IPS-NIHi7 (cell line): ENCODE results near the gene WDR82.
A peak's percentile ranks its signal among the peaks of the same experiment; 100 is the strongest.

Experiments
- DNase-seq: peaks from one replicate; pipeline ENCODE4 v3.0.0; 2012; ENCODE audit warnings: mixed read lengths; ENCODE audit errors: extremely low spot score

The WDR82 gene

GRCh38 chr3:52238193-52238760, 40.2 kb downstream of the WDR82 start:
- DNase-seq = no peak

GRCh38 chr3:52237657-52238172, 40.7 kb downstream of the WDR82 start:
- DNase-seq = peak; percentile 70

DNA sequence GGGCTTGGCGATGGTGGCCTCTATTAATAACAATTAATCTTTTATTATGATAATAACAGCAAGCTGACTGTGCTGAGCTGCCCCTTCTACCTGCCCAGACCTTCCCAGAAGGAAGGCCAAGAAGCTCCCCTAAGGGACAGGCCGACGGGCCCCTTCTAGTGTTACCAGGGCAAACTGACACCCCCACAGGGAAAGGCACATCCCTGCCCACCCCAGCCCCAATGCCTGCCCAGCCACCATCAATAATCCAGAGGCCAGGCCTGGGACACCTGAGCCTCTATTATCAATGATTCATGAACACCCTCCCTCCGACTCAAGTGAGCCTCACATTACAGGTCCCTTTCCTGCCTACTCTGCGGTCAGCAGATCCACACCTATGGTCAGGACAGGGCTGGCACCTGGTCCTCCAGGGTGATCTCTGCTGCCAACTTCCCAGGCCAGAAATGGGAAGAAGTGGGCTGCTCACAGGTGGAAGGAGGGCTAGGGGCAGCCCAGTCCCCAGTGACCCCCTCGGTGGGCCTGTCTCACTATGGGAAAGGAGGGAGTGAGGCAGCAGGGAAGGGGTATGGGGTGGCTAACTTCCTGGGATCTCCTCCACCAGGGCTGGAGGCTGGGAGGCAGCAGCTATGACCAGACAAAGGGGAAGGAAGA, 41.3 kb downstream of the WDR82 start:
- no peak for DNase-seq

DNA sequence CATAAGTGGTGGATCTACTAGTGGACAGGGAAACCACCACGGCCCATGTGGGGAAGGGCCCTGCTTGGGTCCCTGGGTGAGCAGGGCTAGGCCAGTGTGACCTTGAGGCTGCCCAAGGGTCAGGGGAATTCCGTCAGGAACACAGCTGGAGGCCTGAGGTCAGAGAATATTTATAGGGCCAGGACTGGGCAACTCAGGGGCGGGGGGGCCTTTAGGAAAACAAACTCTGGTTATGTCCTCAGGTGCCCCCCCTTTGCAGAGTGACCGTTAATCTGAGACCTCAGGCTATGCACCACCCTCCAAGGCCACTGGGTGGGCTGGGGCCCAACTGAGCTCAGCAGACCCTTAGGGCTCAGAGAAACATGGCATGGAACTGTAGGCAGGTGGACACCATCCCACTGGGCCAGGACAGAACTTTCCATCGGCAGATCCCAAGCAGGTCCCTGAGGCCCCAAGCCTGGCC, 42.0 kb downstream of the WDR82 start:
- DNase-seq = no peak

- DNase-seq = no peak
These were observed 43.7 kb downstream of the WDR82 start for GRCh38 chr3:52234516-52235447.

DNA sequence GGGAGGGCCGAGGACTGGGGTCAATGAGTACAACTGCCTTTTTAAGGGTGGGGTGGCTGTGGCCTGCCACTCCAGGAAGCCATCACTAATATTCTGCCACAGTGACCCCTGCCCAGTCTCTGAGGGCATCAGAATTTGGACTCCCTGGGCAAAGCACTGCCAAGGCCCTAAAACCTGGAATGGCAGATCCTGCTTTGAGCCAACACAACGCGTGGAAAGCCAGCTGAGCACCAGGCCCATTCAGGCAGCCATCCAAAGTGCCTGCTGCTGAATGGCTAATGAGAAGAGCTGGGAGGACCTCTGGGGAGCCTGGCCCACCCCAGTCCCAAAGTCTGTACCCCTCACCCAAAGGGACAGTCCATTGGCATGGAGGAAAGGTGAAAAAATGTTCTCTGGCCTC, 44.5 kb downstream of the WDR82 start:
- DNase-seq = no peak

DNA sequence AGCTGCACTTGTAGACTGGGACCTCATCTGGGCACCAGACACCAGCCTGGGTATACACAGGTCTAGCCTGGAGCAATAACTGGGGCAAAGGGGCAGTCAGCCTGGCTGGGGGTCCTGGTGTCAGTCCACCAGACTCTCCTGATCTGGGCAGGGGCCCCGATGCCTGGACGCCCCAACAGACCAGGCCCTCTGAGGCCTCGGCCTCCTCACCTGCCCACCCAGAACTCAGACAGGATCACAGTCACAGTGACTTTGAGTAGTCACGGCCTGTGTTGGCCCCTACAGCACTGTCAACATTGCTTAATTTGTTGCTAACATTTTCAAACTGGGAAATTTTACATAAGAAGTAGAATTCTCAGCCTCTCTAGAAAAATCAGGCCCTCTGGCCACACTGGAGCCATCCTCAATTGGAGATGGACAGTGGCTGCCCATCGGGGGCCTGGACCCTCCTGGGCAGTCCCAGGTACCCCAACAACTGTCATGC, 45.3 kb downstream of the WDR82 start:
- DNase-seq = no peak

DNA sequence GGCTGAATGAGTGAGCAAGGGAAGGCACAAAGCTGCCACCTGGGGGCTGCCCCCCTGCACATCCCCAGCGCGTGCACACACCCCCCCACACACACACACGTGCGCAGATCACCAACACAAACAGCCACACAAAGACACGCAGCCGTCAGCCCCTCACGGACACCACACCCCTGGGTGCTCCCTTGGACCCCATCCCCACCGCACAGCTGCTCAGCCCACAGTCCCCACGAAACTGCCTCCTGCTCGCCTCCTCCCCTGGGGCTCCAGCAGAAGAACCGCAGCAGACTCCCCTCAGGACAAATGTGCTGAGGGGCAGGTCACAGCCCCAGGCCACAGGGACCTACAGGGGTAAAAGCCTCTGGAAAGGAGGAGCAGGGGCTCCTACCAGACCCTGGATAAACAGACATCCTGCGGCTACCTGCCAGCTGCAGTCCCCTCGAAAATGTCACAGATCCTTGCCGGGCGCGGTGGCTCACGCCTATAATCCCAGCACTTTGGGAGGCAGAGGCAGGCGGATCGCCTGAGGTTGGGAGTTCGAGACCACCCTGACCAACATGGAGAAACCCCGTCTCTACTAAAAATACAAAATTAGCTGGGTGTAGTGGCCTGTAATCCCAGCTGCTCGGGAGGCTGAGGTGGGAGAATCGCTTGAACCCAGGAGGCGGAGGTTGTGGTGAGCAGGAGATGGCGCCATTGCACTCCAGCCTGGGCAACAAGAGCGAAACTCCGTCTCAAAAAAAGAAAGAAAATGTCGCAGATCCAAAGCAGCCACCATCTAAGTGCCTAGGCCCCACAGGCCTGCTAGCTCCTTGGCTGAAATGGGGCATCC, 46.0 kb downstream of the WDR82 start:
- DNase-seq = no peak

GRCh38 chr3:52231502-52232278, 46.8 kb downstream of the WDR82 start:
- peak; percentile 81 for DNase-seq

GRCh38 chr3:52230889-52231499, 47.5 kb downstream of the WDR82 start:
- no peak for DNase-seq

DNA sequence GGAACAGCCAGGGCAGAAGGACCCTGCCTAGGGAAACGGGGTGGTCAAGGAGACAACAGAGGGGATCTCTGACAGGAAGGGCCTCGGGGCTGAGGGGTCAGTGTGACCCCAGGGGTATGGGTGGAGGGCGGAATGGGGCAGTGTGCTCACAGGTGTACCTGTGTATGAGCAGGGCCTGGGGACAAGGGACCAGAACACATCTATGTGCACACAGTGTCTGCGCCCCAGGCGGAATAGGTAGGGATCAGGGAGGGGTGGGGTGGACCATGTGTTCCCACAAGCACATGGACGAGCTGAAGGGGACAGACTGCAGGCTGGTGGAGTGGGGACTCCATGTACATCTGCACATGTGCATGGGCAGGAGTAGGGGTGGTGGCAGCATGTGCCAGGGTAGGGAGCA, 48.0 kb downstream of the WDR82 start:
- no peak for DNase-seq

DNA sequence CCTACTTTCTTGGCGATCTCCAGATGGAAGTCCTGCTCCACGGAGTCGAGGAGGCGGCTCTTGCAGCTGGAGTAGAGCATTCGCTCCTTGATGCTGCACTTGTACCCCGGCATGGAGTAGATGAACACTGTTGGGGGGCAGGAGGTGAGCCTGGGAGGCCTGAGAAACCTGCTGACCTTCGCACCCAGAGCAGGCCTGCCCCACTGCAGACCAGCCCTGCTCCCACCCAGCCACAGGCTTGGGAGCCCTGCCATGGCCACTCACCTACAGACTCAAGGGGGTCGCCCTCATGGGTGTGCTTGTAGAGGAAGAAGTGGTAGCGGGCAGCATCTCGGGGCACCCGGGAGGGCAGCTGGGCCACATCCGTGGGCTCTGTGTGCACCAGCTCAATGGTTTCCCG, 48.8 kb downstream of the WDR82 start:
- DNase-seq = no peak

- no peak for DNase-seq
These were observed 49.6 kb downstream of the WDR82 start for GRCh38 chr3:52228751-52229291.

DNA sequence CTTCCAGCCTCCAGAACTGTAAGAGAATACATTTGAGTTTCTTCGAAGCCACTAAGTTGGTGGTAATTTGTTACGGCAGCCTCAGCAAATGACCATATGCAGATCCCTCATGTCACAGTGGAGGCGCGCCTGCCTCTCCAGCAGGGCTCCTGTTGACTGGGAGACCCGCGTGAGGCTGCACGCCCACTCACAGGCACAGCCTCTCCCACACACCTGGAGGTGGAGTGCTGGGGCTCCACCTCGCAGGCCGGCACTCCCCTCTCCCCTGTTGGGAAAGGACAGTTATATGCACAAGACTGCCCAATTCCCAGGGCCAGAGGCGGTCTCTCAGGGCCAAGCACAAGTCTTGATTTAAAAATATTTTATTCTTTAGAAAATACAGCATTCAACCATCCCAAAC, 50.2 kb downstream of the WDR82 start:
- no peak for DNase-seq

- DNase-seq = no peak
These were observed 50.7 kb downstream of the WDR82 start for GRCh38 chr3:52227766-52228165.

GRCh38 chr3:52227117-52227516, 51.3 kb downstream of the WDR82 start:
- DNase-seq = no peak

GRCh38 chr3:52226229-52226817, 52.1 kb downstream of the WDR82 start:
- DNase-seq = no peak

DNA sequence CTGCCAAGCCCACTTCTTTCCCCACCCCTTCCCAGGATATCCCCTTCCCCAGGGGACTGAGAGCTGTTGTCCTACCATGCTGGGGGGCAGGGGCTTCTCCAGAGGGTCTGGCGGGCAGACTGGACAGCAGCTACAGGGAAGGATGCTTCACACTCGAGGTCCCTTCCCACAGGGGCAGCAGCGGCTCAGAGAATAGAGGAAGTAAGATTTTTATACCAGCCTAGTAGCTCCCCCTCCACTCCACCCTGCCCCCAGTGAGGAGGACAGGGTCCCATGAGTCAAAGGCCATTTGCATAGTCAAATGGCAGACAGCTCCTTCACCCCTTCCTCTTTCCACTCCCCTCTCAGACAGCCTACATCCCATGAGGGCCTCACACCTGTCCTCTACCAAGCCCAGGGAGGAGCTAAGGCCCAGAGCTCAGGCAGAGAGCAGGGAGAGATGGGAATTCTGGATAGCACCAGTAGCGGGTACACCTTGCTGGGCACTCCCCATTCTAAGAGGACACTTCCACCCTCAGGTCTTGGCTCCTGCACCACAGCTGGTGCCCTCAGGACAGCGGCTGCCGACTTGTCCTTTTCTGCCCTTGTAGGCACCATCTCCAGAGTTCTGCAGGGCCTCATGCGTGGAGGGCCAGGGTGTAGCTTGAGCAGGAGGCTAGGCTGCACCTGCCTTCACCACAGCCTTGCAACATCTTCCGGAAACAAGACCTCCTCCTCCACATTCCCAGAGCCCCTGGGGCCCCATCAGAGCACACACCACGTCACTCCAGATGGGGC, 52.8 kb downstream of the WDR82 start, which contains the start of gene TLR9:
Gene TLR9, minus strand, starts transcription at position 194 of the 777 bp plus-strand sequence. Its CDS starts 116 bp downstream, at position 78.
- DNase-seq = no peak
